Activated CD8-positive, alpha-beta memory T cell treated with anti-CD3 and anti-CD28 coated beads, Interleukin-2, amount 10 ng/mL, durations not matched to agents 7 days and 5 days (primary cell): ENCODE results near the gene NUFIP2. TPM values are rescaled to one million over a fixed set of nuclear protein-coding genes. Genes with fewer than 3 reads are reported as not detected.
"Not testable (repeated sequence)": the region's sequence is repeated elsewhere in the genome, so short reads cannot be mapped to it uniquely, and the experiment has no call there.

ENCODE experiments used
- ATAC-seq: fragments of 150-1000 bp; cut with Tn5 transposase; one replicate; pipeline ENCODE4 v1.10.0; 2021; ENCODE audit warnings: moderate library complexity
- CTCF ChIA-PET: fragments of 350-600 bp; sonication (Branson Sonifier 250); formaldehyde crosslinking; loops from one replicate; lab custom pipeline; 2021; ENCODE audit warnings: antibody characterized with exemption; lab: Charles Lee
- DNase-seq: peaks from one replicate; pipeline ENCODE4 v3.0.0-alpha.2; 2020
- H3K27ac Mint-ChIP-seq: one replicate; pipeline ENCODE4 v1.8.0; 2021; ENCODE audit warnings: mild to moderate bottlenecking, mixed read lengths
- H3K27me3 Mint-ChIP-seq: one replicate; pipeline ENCODE4 v1.8.0; 2021; ENCODE audit warnings: mixed read lengths
- H3K36me3 Mint-ChIP-seq: one replicate; pipeline ENCODE4 v1.8.0; 2021; ENCODE audit warnings: mild to moderate bottlenecking, mixed read lengths
- H3K4me1 Mint-ChIP-seq: one replicate; pipeline ENCODE4 v1.8.0; 2021; ENCODE audit warnings: mixed read lengths
- H3K4me3 Mint-ChIP-seq: one replicate; pipeline ENCODE4 v1.8.0; 2021; ENCODE audit warnings: mild to moderate bottlenecking, moderate library complexity, mixed read lengths
- H3K9me3 Mint-ChIP-seq: one replicate; pipeline ENCODE4 v1.8.0; 2022; ENCODE audit warnings: low read depth, mixed read lengths
- total RNA-seq, 2 experiments: library from RNA; stranded (reverse); gene quantifications; one replicate each; pipeline ENCODE4 v1.2.3, GENCODE V29; 2021

Gene NUFIP2
- total RNA-seq, 2 experiments from 2014 or later, result 66.3 to 78.0 TPM

- peak; percentile 79 for DNase-seq
- H3K36me3 Mint-ChIP-seq, result peaks cover 35% of the 10 kb centered on the region
- H3K9me3 Mint-ChIP-seq, result no peaks in the 10 kb centered on the region
- CTCF ChIA-PET, result interaction anchor here (0.6 to 5.7 kb wide), 18 partner anchors 10 to 325 kb away, joined by 3 to 72 read pairs (median 4); partner anchors contain the start of gene MYO18A
- peaks cover 41% of the 10 kb centered on the region for H3K4me1 Mint-ChIP-seq
- ATAC-seq, result peak; percentile 32
- H3K27me3 Mint-ChIP-seq, result no peaks in the 10 kb centered on the region
- peak overlapping the region; percentile 98 for H3K4me3 Mint-ChIP-seq
- peak overlapping the region; percentile 98 for H3K27ac Mint-ChIP-seq
Measured at GRCh38 chr17:29292992-29293889, 707 bp downstream of the NUFIP2 start.

DNA sequence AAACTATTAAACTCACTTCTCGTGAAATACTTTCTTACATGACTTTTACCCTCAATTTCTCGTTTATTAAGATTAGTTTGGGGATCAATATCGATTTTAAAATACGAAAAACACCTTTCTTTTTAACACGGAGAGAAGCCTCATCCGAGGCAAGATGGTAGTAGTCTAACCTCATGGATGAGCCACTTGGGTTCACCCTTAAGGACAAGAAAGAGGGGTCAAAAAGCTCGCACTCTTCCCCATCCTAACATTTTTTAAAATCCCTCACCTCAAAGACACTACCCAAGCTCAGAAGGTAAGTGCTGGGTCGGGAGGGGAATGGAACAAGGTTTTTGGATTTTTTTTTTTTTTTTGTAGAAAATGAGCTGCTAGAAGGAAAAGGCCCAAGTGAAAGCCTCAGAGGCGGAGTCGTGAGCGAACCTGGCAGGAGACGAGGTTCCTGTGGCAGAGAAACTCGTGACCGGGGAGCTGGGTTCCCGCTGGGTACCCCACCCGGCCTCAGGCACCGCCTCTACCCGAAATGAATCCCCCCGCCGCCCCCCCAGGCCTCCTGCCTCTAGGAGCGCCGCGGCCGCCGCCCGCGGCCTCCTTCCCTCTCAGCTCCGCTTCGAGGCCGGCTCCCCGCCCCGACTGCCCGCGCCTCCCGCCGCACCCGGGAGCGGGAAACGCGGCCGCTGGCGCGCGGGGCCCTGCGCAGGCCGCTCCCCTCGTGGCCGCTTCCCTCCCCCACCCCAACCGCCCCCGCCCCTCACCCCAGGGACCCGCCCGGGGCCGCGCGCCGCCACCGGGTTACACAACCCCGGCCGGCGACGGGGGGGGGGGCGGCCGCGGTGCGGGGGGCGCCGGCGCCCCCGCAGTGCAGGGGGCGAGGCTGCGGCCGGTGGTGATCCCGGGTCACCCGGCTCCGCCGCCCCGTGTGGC, 1.6 kb downstream of the NUFIP2 start:
- H3K27me3 Mint-ChIP-seq, result no peaks in the 10 kb centered on the region
- peak overlapping the region; percentile 98 for H3K27ac Mint-ChIP-seq
- CTCF ChIA-PET, result interaction anchor here (0.6 to 5.7 kb wide), 11 partner anchors 9 to 202 kb away, joined by 3 to 72 read pairs (median 4); partner anchors contain the start of gene MYO18A
- H3K9me3 Mint-ChIP-seq, result no peaks in the 10 kb centered on the region
- DNase-seq (peak; percentile 75), ATAC-seq (peak; percentile 8)
- H3K4me1 Mint-ChIP-seq, result peaks cover 47% of the 10 kb centered on the region
- H3K4me3 Mint-ChIP-seq, result peak overlapping the region; percentile 98
- H3K36me3 Mint-ChIP-seq, result peaks cover 43% of the 10 kb centered on the region

DNA sequence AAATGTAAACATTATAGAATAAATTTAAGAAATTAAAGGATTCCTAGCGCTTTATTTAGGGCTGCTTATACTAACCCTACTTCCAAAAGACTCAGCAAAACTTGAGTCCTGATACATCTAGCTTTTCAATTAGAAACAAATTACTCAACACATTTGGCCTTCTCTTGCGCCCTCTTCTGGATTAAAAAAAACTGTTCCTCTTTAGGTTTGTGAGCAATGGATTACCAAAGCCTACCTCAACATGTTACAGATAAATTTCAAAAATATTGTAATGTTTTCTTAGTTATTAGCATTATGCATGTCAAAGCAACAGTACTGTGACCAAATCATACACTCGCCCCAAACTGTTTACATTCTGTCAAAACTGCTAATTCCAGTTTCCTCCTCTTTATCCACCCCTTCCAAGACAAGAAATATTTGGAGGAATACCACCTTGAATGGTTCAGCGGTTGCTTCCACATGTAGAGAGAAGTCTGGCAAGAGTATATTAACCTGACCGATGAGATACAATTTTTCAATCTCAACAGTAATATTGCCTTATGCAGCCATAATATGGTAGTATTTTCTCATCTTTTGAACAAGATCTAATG, 2.7 kb downstream of the NUFIP2 start:
- Mint-ChIP-seq H3K36me3 (peaks cover 53% of the 10 kb centered on the region), H3K4me1 (peaks cover 57% of the 10 kb centered on the region), H3K27ac (peak overlapping the region; percentile 87), H3K4me3 (peak overlapping the region; percentile 83), H3K27me3 (no peaks in the 10 kb centered on the region), H3K9me3 (no peaks in the 10 kb centered on the region)
- DNase-seq (no peak), ATAC-seq (no peak)
- CTCF ChIA-PET, result interaction anchor here (0.6 to 5.7 kb wide), 22 partner anchors 10 to 300 kb away, joined by 3 to 72 read pairs (median 4); partner anchors contain the start of gene MYO18A

GRCh38 chr17:29289852-29290251, 4.1 kb downstream of the NUFIP2 start:
- no peak for ATAC-seq
- Mint-ChIP-seq H3K9me3 (no peaks in the 10 kb centered on the region), H3K27ac (peak overlapping the region; percentile 41), H3K4me3 (peak overlapping the region; percentile 15), H3K36me3 (peaks cover 67% of the 10 kb centered on the region), H3K27me3 (no peaks in the 10 kb centered on the region), H3K4me1 (peaks cover 63% of the 10 kb centered on the region)
- DNase-seq, result no peak
- CTCF ChIA-PET, result interaction anchor here (1.0 to 5.7 kb wide), 9 partner anchors 13 to 165 kb away, joined by 3 to 72 read pairs (median 4); partner anchors contain the start of gene MYO18A

DNA sequence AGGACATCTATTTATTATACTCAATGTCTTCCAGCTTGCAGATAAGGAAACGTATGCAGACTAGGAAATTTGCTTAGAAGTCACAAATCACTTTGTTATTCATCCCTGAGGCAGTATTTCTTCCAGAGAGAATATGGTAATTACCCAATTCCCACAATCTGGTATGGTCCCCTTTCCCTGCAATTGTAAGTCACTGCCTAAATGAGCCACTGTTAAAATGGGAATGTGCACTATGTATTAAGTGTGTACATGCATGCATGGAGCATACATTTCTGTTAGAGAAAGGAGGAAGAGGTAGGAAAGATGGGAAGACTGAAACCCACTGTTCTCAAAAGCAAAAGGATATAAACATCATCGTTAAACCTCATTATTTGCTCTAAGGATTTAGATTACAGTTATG, 10.0 kb downstream of the NUFIP2 start:
- Mint-ChIP-seq H3K4me1 (peaks cover 51% of the 10 kb centered on the region), H3K9me3 (peaks cover 6% of the 10 kb centered on the region), H3K27me3 (no peaks in the 10 kb centered on the region), H3K4me3 (no peak overlapping the region), H3K27ac (no peak overlapping the region), H3K36me3 (peaks cover 89% of the 10 kb centered on the region)
- CTCF ChIA-PET, result no interaction called here
- ATAC-seq (no peak), DNase-seq (no peak)

DNA sequence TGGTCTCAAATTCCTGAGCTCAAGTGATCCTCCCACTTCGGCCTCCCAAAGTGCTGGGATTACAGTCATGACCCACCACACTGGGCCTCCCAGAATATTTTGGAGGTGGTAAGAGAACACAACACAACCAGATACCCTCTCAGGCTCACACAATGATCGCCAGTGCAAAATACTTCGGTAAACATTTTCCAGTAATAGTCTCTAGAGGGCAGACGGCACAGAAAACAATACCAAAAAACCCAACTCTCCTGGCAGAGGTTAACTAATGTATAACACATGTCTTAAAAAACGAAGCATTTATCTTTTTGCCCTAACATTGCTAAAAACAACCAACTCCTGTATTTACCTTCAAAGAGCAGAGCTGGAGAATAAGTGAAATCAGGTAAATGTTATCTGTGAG, 10.5 kb downstream of the NUFIP2 start:
- H3K4me1 Mint-ChIP-seq, result peaks cover 49% of the 10 kb centered on the region

GRCh38 chr17:29279397-29280070, 14.4 kb downstream of the NUFIP2 start:
- Mint-ChIP-seq H3K9me3 (peaks cover 8% of the 10 kb centered on the region), H3K4me3 (no peak overlapping the region), H3K36me3 (peaks cover 86% of the 10 kb centered on the region), H3K4me1 (peaks cover 36% of the 10 kb centered on the region), H3K27me3 (no peaks in the 10 kb centered on the region), H3K27ac (no peak overlapping the region)
- DNase-seq, result no peak
- ATAC-seq, result no peak
- CTCF ChIA-PET, result interaction anchor here (1.1 to 3.0 kb wide), 2 partner anchors 11 kb away, joined by 4 to 15 read pairs; no protein-coding TSS in a partner anchor

More for the DNA sequence above, 10.5 kb downstream of the NUFIP2 start:
- no peak overlapping the region for H3K27ac Mint-ChIP-seq
- DNase-seq (no peak), ATAC-seq (no peak)
- no peaks in the 10 kb centered on the region for H3K27me3 Mint-ChIP-seq
- CTCF ChIA-PET, result interaction anchor here (0.7 kb wide), 1 partner anchor 9 kb away, joined by 3 read pairs; no protein-coding TSS in a partner anchor
- H3K9me3 Mint-ChIP-seq, result peaks cover 8% of the 10 kb centered on the region
- H3K4me3 Mint-ChIP-seq, result no peak overlapping the region
- H3K36me3 Mint-ChIP-seq, result peaks cover 89% of the 10 kb centered on the region

DNA sequence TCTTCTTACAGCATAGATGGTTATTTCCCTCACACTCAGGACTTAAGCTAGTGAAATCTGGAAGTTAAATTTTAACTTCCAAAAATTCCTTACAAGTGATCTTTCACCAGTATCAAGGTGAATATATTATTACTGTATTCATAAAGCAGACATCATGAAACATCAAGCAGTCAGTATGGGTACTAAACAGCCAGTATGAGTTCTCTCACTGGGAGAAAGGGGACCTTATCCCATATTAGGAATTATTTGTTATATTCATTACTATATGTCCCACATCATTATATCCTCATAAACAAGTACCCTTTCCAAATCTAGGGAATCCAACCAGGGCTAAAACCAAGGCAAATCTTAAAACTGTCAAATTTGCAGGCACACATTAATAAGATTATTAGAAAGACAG, 15.3 kb downstream of the NUFIP2 start:
- H3K4me3 Mint-ChIP-seq, result no peak overlapping the region
- peaks cover 39% of the 10 kb centered on the region for H3K4me1 Mint-ChIP-seq
- CTCF ChIA-PET, result interaction anchor here (1.1 kb wide), 1 partner anchor 12 kb away, joined by 4 read pairs; no protein-coding TSS in a partner anchor
- peaks cover 89% of the 10 kb centered on the region for H3K36me3 Mint-ChIP-seq
- H3K9me3 Mint-ChIP-seq, result peaks cover 4% of the 10 kb centered on the region
- ATAC-seq (no peak), DNase-seq (no peak)
- no peaks in the 10 kb centered on the region for H3K27me3 Mint-ChIP-seq
- H3K27ac Mint-ChIP-seq, result no peak overlapping the region

DNA sequence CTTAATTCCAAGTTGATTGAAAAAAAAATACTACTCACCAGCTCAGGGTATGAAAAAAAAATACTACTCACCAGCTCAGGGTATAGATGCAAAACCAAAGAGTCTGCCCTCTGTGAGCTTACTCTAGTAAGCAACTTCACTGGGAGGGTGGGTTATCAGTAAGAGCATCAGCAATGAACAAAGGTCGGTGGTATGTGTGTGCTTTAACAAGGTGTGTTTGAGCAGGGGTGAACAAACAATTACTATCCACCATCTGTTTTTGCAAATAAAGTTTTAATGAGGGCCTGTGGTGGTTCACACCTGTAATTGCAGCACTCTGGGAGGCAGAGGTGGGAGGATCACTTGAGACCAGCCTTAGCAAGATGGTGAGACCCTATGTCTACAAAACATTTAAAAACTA, 20.0 kb downstream of the NUFIP2 start:
- DNase-seq (no peak), ATAC-seq (no peak)
- Mint-ChIP-seq H3K9me3 (peaks cover 2% of the 10 kb centered on the region), H3K36me3 (peaks cover 70% of the 10 kb centered on the region), H3K4me3 (no peak overlapping the region), H3K27me3 (no peaks in the 10 kb centered on the region), H3K4me1 (peaks cover 39% of the 10 kb centered on the region), H3K27ac (no peak overlapping the region)
- CTCF ChIA-PET, result interaction anchor here (0.8 to 1.8 kb wide), 6 partner anchors 9 to 125 kb away, joined by 3 to 6 read pairs (median 4); partner anchors contain the start of gene MYO18A

GRCh38 chr17:29271980-29272379, 22.0 kb downstream of the NUFIP2 start:
- H3K27ac Mint-ChIP-seq, H3K9me3 Mint-ChIP-seq, H3K4me3 Mint-ChIP-seq, DNase-seq, CTCF ChIA-PET, H3K27me3 Mint-ChIP-seq, ATAC-seq: not testable (repeated sequence)
- Mint-ChIP-seq H3K4me1 (peaks cover 34% of the 10 kb centered on the region), H3K36me3 (peaks cover 60% of the 10 kb centered on the region)

- H3K27me3 Mint-ChIP-seq, result no peaks in the 10 kb centered on the region
- peak overlapping the region; percentile 52 for H3K27ac Mint-ChIP-seq
- H3K36me3 Mint-ChIP-seq, result peaks cover 63% of the 10 kb centered on the region
- peaks cover 13% of the 10 kb centered on the region for H3K4me1 Mint-ChIP-seq
- H3K9me3 Mint-ChIP-seq, result no peaks in the 10 kb centered on the region
- DNase-seq (no peak), ATAC-seq (no peak)
- CTCF ChIA-PET, result no interaction called here
- no peak overlapping the region for H3K4me3 Mint-ChIP-seq
Measured at GRCh38 chr17:29263916-29264315, 30.0 kb downstream of the NUFIP2 start.

- peaks cover 15% of the 10 kb centered on the region for H3K4me1 Mint-ChIP-seq
- CTCF ChIA-PET, result interaction anchor here (0.9 to 3.0 kb wide), 6 partner anchors 33 to 168 kb away, joined by 3 to 11 read pairs (median 6); partner anchors contain the start of gene MYO18A
- H3K9me3 Mint-ChIP-seq, result no peaks in the 10 kb centered on the region
- no peaks in the 10 kb centered on the region for H3K27me3 Mint-ChIP-seq
- no peak overlapping the region for H3K4me3 Mint-ChIP-seq
- DNase-seq (no peak), ATAC-seq (no peak)
- no peak overlapping the region for H3K27ac Mint-ChIP-seq
- H3K36me3 Mint-ChIP-seq, result peaks cover 47% of the 10 kb centered on the region
Measured at GRCh38 chr17:29257756-29258155, 36.2 kb downstream of the NUFIP2 start.
